Endothelial cell of umbilical vein (primary cell): ENCODE data around the gene CCN5.

Experiments
- EZH2 ChIP-seq: IDR thresholded peaks from 2 replicates; pipeline ENCODE4 v1.6.1; 2012; ENCODE audit warnings: borderline replicate concordance, low read depth, mild to moderate bottlenecking, moderate library complexity, low read length, inconsistent platforms; ENCODE audit not compliant: severe bottlenecking
- MAX ChIP-seq: IDR thresholded peaks from 2 replicates; pipeline ENCODE4 v1.6.1; 2011; ENCODE audit not compliant: insufficient read depth, insufficient read length
- POLR2A ChIP-seq: IDR thresholded peaks from 2 replicates; pipeline ENCODE4 v1.6.1; 2012; ENCODE audit warnings: low read depth, mild to moderate bottlenecking, control low read depth, low read length
- TF ChIP-seq, protein P1 (sequence below), 2 donors: IDR thresholded peaks; 1 replicate in 1 of 2; 2 replicates in 1 of 2; pipeline ENCODE4 v1.5.1; 2011; ENCODE audit warnings: low read length in 2 of 2, mild to moderate bottlenecking in 2 of 2, moderate library complexity in 2 of 2, control low read depth in 1 of 2, inconsistent platforms in 1 of 2, low read depth in 1 of 2; ENCODE audit not compliant: insufficient read depth in 1 of 2; ENCODE audit errors: extremely low read depth in 1 of 2

DNA sequence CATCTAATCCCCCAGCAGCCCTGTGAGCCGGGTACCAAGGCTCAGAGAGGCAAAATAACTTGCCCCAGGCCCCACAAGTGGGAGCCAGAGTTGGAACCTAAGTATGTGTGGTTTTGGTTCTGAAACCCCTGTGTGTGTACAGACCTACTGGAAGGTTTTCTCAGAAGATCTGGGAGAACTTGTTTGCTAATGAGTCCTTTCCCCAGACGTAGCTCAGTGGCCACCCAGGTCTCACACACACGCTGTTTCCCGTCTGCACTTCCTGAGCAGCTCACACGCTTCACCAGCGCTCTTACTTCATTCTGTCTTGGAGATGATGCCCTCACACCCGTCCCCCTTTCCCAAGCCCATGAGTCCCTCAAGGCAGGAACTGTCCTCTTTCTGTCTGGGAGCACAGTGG, 8.2 kb downstream of the CCN5 start:
- TF ChIP-seq, protein P1, sequence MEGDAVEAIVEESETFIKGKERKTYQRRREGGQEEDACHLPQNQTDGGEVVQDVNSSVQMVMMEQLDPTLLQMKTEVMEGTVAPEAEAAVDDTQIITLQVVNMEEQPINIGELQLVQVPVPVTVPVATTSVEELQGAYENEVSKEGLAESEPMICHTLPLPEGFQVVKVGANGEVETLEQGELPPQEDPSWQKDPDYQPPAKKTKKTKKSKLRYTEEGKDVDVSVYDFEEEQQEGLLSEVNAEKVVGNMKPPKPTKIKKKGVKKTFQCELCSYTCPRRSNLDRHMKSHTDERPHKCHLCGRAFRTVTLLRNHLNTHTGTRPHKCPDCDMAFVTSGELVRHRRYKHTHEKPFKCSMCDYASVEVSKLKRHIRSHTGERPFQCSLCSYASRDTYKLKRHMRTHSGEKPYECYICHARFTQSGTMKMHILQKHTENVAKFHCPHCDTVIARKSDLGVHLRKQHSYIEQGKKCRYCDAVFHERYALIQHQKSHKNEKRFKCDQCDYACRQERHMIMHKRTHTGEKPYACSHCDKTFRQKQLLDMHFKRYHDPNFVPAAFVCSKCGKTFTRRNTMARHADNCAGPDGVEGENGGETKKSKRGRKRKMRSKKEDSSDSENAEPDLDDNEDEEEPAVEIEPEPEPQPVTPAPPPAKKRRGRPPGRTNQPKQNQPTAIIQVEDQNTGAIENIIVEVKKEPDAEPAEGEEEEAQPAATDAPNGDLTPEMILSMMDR (IDR thresholded peaks at IDR 0.05; ENCODE audit: extremely low read depth in 1 of 2, insufficient read depth in 1 of 2, low read depth in 1 of 2, low read length in 2 of 2) = no peak
- TF ChIP-seq EZH2 (no peak), POLR2A (no peak), MAX (no peak)
